ENCODE results near the gene NEMP2.

GRCh38 chr2:190490502-190490901 lies 44.0 kb downstream of the NEMP2 start:
- TF ChIP-seq EP300 (IDR thresholded peaks at IDR 0.05): no peak
- TF ChIP-seq CTCF (IDR thresholded peaks at IDR 0.05): no peak
- TF ChIP-seq POLR2A (IDR thresholded peaks at IDR 0.05): no peak
